HUES48 (cell line): ENCODE results near the gene DENND2C.
"Not testable (repeated sequence)": the region's sequence is repeated elsewhere in the genome, so short reads cannot be mapped to it uniquely, and the experiment has no call there.

Experiments
- H3K27ac ChIP-seq: one replicate; pipeline ENCODE4 v1.7.0; 2013; ENCODE audit warnings: low read depth, low read length, inconsistent platforms
- H3K27me3 ChIP-seq: 2 replicates; pipeline ENCODE4 v1.6.1; 2013; ENCODE audit warnings: mild to moderate bottlenecking, low read length; ENCODE audit not compliant: control insufficient read depth, insufficient read depth
- H3K36me3 ChIP-seq: 2 replicates; pipeline ENCODE4 v1.6.1; 2013; ENCODE audit warnings: low read length; ENCODE audit not compliant: control insufficient read depth, insufficient read depth
- H3K4me1 ChIP-seq: 2 replicates; pipeline ENCODE4 v1.6.1; 2013; ENCODE audit warnings: mild to moderate bottlenecking, low read length; ENCODE audit not compliant: control insufficient read depth, insufficient read depth
- H3K4me3 ChIP-seq: 2 replicates; pipeline ENCODE4 v1.5.1; 2013; ENCODE audit warnings: mild to moderate bottlenecking, low read depth, low read length
- H3K9ac ChIP-seq: 2 replicates; pipeline ENCODE4 v1.6.1; 2013; ENCODE audit warnings: mild to moderate bottlenecking, low read depth, low read length, moderate library complexity
- H3K9me3 ChIP-seq: 2 replicates; pipeline ENCODE4 v1.6.1; 2013; ENCODE audit warnings: low read length; ENCODE audit not compliant: control insufficient read depth, insufficient read depth

Gene DENND2C

DNA sequence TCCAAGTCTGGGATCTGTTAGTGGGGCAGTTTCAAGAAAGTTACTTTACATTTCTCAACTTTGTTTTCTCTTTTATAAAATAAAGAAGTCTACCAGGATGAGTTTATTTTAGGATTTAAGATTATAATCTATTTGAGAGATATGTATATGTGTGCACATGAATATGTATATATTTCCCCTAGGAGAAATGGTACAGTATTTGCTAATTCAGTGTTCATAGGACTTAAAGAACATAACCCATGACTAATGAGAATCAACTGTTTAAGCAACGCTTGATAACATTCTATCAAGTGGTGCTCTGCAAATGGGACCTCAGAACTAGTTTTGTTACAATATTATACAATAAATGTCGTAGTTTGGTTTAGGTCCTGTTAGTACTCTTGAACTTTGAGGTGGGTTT lies 95.5 kb downstream of the DENND2C start:
- no peak overlapping the region for H3K27ac ChIP-seq
- H3K4me3 ChIP-seq: no peak overlapping the region
- H3K9me3 ChIP-seq: no peaks in the 10 kb centered on the region
- H3K4me1 ChIP-seq: no peaks in the 10 kb centered on the region
- no peaks in the 10 kb centered on the region for H3K27me3 ChIP-seq
- peaks cover 86% of the 10 kb centered on the region for H3K36me3 ChIP-seq
- no peak overlapping the region for H3K9ac ChIP-seq

DNA sequence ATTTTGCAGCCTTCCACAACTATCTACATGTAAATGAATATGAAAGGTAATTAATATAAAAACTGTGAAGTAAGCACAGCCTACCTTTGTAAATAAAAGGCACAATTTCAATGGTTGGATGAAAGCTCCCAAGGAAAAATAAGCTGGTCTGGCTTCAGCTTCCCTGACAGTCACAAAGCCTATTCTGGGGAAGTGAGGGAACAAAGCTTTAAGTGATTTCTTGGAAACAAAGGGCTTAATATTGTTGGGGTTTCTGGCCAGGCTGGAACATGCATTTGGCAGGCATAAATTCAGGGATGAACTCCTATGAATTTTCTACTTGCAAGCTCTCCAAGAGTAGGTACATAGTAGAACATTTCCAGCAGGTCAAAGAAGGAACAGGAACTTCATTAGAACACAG lies 105.7 kb downstream of the DENND2C start:
- Histone ChIP-seq H3K36me3 (peaks cover 40% of the 10 kb centered on the region), H3K4me1 (no peaks in the 10 kb centered on the region), H3K27ac (no peak overlapping the region), H3K9ac (no peak overlapping the region), H3K9me3 (no peaks in the 10 kb centered on the region), H3K4me3 (no peak overlapping the region), H3K27me3 (no peaks in the 10 kb centered on the region)

- not testable (repeated sequence) for H3K4me3 ChIP-seq, H3K27ac ChIP-seq, H3K4me1 ChIP-seq, H3K9me3 ChIP-seq, H3K9ac ChIP-seq, H3K27me3 ChIP-seq
- H3K36me3 ChIP-seq: peaks cover 29% of the 10 kb centered on the region
These were observed 106.8 kb downstream of the DENND2C start for GRCh38 chr1:114562978-114563510.

DNA sequence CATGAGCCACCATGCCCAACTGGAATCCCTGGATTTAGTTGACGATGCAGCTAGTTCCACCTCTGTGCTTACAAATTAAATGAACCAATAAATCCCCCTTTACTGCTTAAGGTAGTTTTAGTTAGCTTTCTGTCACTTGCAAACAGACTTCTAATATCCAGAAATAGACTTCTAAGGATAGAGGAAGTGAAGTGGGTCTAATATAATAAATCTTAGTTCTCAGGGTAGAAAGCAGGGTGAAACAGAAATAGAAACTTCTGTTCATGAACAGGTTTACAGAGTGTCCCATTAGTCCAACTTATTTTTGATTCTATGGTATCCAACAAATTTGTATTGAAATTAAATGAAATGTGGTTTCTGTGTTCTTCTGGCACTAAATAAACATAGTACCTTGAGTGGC lies 108.5 kb downstream of the DENND2C start:
- Histone ChIP-seq H3K27ac (no peak overlapping the region), H3K36me3 (peaks cover 13% of the 10 kb centered on the region), H3K4me3 (no peak overlapping the region), H3K9me3 (no peaks in the 10 kb centered on the region), H3K9ac (no peak overlapping the region), H3K4me1 (no peaks in the 10 kb centered on the region), H3K27me3 (no peaks in the 10 kb centered on the region)

- H3K36me3 ChIP-seq: 0 out of 2 replicates have a peak, but pooled peaks cover 1% of the 10 kb centered on the region
- H3K4me1 ChIP-seq: no peaks in the 10 kb centered on the region
- H3K4me3 ChIP-seq: no peak overlapping the region
- H3K9ac ChIP-seq: no peak overlapping the region
- no peak overlapping the region for H3K27ac ChIP-seq
- H3K9me3 ChIP-seq: no peaks in the 10 kb centered on the region
- H3K27me3 ChIP-seq: no peaks in the 10 kb centered on the region
These were observed 110.5 kb downstream of the DENND2C start for GRCh38 chr1:114559356-114559755.

- no peaks in the 10 kb centered on the region for H3K9me3 ChIP-seq
- no peak overlapping the region for H3K27ac ChIP-seq
- no peaks in the 10 kb centered on the region for H3K36me3 ChIP-seq
- H3K9ac ChIP-seq: no peak overlapping the region
- no peak overlapping the region for H3K4me3 ChIP-seq
- H3K27me3 ChIP-seq: no peaks in the 10 kb centered on the region
- no peaks in the 10 kb centered on the region for H3K4me1 ChIP-seq
These were observed 111.3 kb downstream of the DENND2C start for GRCh38 chr1:114558544-114558943.

GRCh38 chr1:114554577-114554976 lies 115.3 kb downstream of the DENND2C start:
- Histone ChIP-seq H3K4me1 (no peaks in the 10 kb centered on the region), H3K9me3 (no peaks in the 10 kb centered on the region), H3K27me3 (no peaks in the 10 kb centered on the region), H3K27ac (no peak overlapping the region), H3K4me3 (no peak overlapping the region), H3K9ac (no peak overlapping the region), H3K36me3 (no peaks in the 10 kb centered on the region)

DNA sequence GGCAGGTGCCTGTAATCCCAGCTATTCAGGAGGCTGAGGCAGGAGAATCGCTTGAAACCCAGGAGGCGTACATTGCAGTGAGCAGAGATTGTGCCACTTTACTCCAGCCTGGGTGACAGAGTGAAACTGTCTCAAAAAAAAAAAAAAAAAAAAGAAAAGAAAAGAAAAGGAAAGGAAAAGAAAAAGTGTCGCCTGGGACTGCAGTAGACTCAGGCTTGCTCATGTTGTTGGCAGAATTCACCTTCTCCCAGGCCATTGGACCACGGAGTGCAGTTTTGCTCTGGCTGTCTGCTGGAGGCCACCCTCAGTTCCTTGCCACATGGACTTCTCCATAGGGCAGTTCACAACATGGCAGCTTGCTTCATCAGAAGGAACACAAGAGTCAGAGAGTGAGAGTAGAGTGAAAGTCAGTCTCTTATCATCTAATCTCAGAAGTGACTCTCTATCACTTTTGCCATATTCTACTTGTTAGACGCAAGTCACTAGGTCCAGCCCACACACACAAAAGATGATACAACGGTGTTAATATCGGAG lies 117.7 kb downstream of the DENND2C start:
- Histone ChIP-seq H3K27me3 (no peaks in the 10 kb centered on the region), H3K9me3 (no peaks in the 10 kb centered on the region), H3K27ac (no peak overlapping the region), H3K4me1 (no peaks in the 10 kb centered on the region), H3K36me3 (no peaks in the 10 kb centered on the region), H3K9ac (no peak overlapping the region), H3K4me3 (no peak overlapping the region)

GRCh38 chr1:114551400-114551799 lies 118.4 kb downstream of the DENND2C start:
- no peak overlapping the region for H3K4me3 ChIP-seq
- no peaks in the 10 kb centered on the region for H3K4me1 ChIP-seq
- no peak overlapping the region for H3K27ac ChIP-seq

GRCh38 chr1:114550336-114550735 lies 119.5 kb downstream of the DENND2C start:
- Histone ChIP-seq H3K27ac (no peak overlapping the region), H3K9ac (no peak overlapping the region), H3K4me3 (no peak overlapping the region), H3K9me3 (no peaks in the 10 kb centered on the region), H3K36me3 (no peaks in the 10 kb centered on the region), H3K27me3 (no peaks in the 10 kb centered on the region), H3K4me1 (no peaks in the 10 kb centered on the region)

More at GRCh38 chr1:114551400-114551799, 118.4 kb downstream of the DENND2C start:
- Histone ChIP-seq H3K27me3 (no peaks in the 10 kb centered on the region), H3K9me3 (no peaks in the 10 kb centered on the region), H3K9ac (no peak overlapping the region), H3K36me3 (no peaks in the 10 kb centered on the region)

- Histone ChIP-seq H3K36me3 (no peaks in the 10 kb centered on the region), H3K9me3 (no peaks in the 10 kb centered on the region), H3K4me3 (no peak overlapping the region), H3K27me3 (no peaks in the 10 kb centered on the region), H3K4me1 (no peaks in the 10 kb centered on the region), H3K27ac (no peak overlapping the region), H3K9ac (no peak overlapping the region)
These were observed 120.7 kb downstream of the DENND2C start for GRCh38 chr1:114549137-114549536.
